HepG2 (cell line): ENCODE results near the gene LRIT1. TPM values are rescaled to one million over a fixed set of nuclear protein-coding genes. Genes with fewer than 3 reads are reported as not detected.

Experiments used
- ATAC-seq: fragments of 200-7000 bp; cut with Tn5 transposase; 3 replicates; pipeline ENCODE4 v1.9.1; 2020; ENCODE audit warnings: mild to moderate bottlenecking, moderate library complexity
- BruUV-seq: library from RNA; stranded (reverse); fragments of 400-500 nt; replicated peaks from 2 replicates; lab custom pipeline; 2021; lab: Mats Ljungman, UMichigan
- CTCF ChIA-PET: fragments of 300-600 bp; formaldehyde crosslinking; extraction: SDS; loops from one replicate; lab custom pipeline; 2021; ENCODE audit warnings: low total read pairs, inconsistent platforms, low intra/inter-chr PET ratio; lab: Yijun Ruan, JAX
- POLR2A ChIA-PET: fragments of 350-600 bp; sonication (Branson Sonifier 250); formaldehyde crosslinking; loops from one replicate; lab custom pipeline; 2020; ENCODE audit warnings: antibody characterized with exemption, inconsistent platforms; lab: Yijun Ruan, JAX
- DNase-seq: peaks from one replicate; pipeline ENCODE4 v3.0.0-alpha.2; 2015; ENCODE audit warnings: low spot score
- FAIRE-seq: peaks from 3 replicates; lab custom pipeline; 2011; peaks lifted over from hg19 to GRCh38; lab: Jason Lieb, UNC
- H2AFZ ChIP-seq: one replicate; pipeline ENCODE4 v1.6.1; 2011; ENCODE audit warnings: low read length, inconsistent platforms
- H3K27ac ChIP-seq: fragments of 300-600 bp; 3 replicates; pipeline ENCODE4 v1.8.0; 2011; ENCODE audit warnings: mixed run types, mild to moderate bottlenecking, mixed read lengths, low read length, inconsistent platforms; ENCODE audit not compliant: insufficient read depth; ENCODE audit errors: extremely low read length
- H3K27me3 ChIP-seq, 2 experiments: fragments of 200-600 bp in 1 of 2; 2 replicates in 1 of 2; 3 replicates in 1 of 2; pipeline versions ENCODE4 v1.6.0 to v1.8.0; 2011; ENCODE audit warnings: low read length in 2 of 2, mild to moderate bottlenecking in 2 of 2, moderate library complexity in 2 of 2, inconsistent platforms in 1 of 2; ENCODE audit not compliant: insufficient read depth in 2 of 2, control insufficient read depth in 1 of 2
- H3K36me3 ChIP-seq, 2 experiments: fragments of 200-600 bp in 1 of 2; replicated peaks in 1 of 2; 2 replicates in 1 of 2; 3 replicates in 1 of 2; pipeline versions ENCODE4 v1.5.1 to v1.8.0; 2011; ENCODE audit warnings: low read length in 2 of 2, inconsistent platforms in 1 of 2; ENCODE audit not compliant: insufficient read depth in 2 of 2, control insufficient read depth in 1 of 2
- H3K4me1 ChIP-seq: 2 replicates; pipeline ENCODE4 v1.5.1; 2012; ENCODE audit warnings: low read length, inconsistent platforms; ENCODE audit not compliant: insufficient read depth
- H3K4me2 ChIP-seq: 2 replicates; pipeline ENCODE4 v1.6.0; 2011; ENCODE audit warnings: low read depth, low read length, inconsistent platforms
- H3K4me3 ChIP-seq, 3 experiments: fragments of 200-600 bp in 1 of 3; sonication (generic), shearing (Covaris generic) in 1 of 3; replicated peaks in 1 of 3; 2 replicates each; pipeline ENCODE4 v1.5.1; 2011 to 2016; ENCODE audit warnings: low read length in 3 of 3, inconsistent platforms in 2 of 3, low read depth in 2 of 3, mild to moderate bottlenecking in 2 of 3, control low read depth in 1 of 3, mixed read lengths in 1 of 3; ENCODE audit not compliant: insufficient read depth in 1 of 3
- H3K79me2 ChIP-seq: one replicate; pipeline ENCODE4 v1.6.1; 2011; ENCODE audit warnings: low read length, inconsistent platforms; ENCODE audit not compliant: insufficient read depth
- H3K9ac ChIP-seq: 2 replicates; pipeline ENCODE4 v1.6.0; 2011; ENCODE audit warnings: mild to moderate bottlenecking, low read depth, low read length, inconsistent platforms; ENCODE audit not compliant: insufficient read depth
- H3K9me3 ChIP-seq: 2 replicates; pipeline ENCODE4 v1.5.1; 2012; ENCODE audit warnings: mild to moderate bottlenecking, low read length
- H4K20me1 ChIP-seq: 2 replicates; pipeline ENCODE4 v1.6.0; 2011; ENCODE audit warnings: inconsistent platforms, mild to moderate bottlenecking, low read length, moderate library complexity; ENCODE audit not compliant: insufficient read depth
- ATAD3A ChIP-seq: sonication (generic); formaldehyde crosslinking; IDR thresholded peaks from 2 replicates; pipeline ENCODE4 v1.4.0; 2020; ENCODE audit warnings: missing genetic modification reagents
- CTCF ChIP-seq: sonication (generic); formaldehyde crosslinking; IDR thresholded peaks from 2 replicates; pipeline ENCODE4 v1.5.0; 2020; ENCODE audit warnings: mild to moderate bottlenecking, missing genetic modification reagents, moderate library complexity
- FIP1L1 ChIP-seq: fragments of 200-400 bp; formaldehyde crosslinking; IDR thresholded peaks from 2 replicates; pipeline ENCODE4 v1.6.1; 2018; ENCODE audit warnings: low read depth, mild to moderate bottlenecking, low read length, moderate library complexity, borderline replicate concordance; ENCODE audit not compliant: insufficient read depth
- MBNL3 ChIP-seq: fragments of 250-450 bp; sonication (Bioruptor Pico); conservative IDR thresholded peaks from 2 replicates; pipeline ENCODE4 v1.8.0; 2022; ENCODE audit warnings: mild to moderate bottlenecking, inconsistent platforms
- POGZ ChIP-seq: sonication (generic); formaldehyde crosslinking; IDR thresholded peaks from 2 replicates; pipeline ENCODE4 v1.4.0; 2020; ENCODE audit warnings: mild to moderate bottlenecking, missing genetic modification reagents
- SCMH1 ChIP-seq: sonication (generic); formaldehyde crosslinking; IDR thresholded peaks from 2 replicates; pipeline ENCODE4 v1.9.0; 2021; ENCODE audit warnings: missing genetic modification reagents, mild to moderate bottlenecking, borderline replicate concordance
- TARDBP ChIP-seq: sonication (generic); formaldehyde crosslinking; IDR thresholded peaks from 2 replicates; pipeline ENCODE4 v1.8.0; 2022; ENCODE audit warnings: mild to moderate bottlenecking, missing genetic modification reagents
- ZBTB46 ChIP-seq: sonication (generic); formaldehyde crosslinking; IDR thresholded peaks from 2 replicates; pipeline ENCODE4 v1.4.0; 2020; ENCODE audit warnings: mild to moderate bottlenecking, missing genetic modification reagents, borderline replicate concordance
- ZNF670 ChIP-seq: sonication (generic); formaldehyde crosslinking; IDR thresholded peaks from 2 replicates; pipeline ENCODE4 v1.8.0; 2022; ENCODE audit warnings: mild to moderate bottlenecking, missing genetic modification reagents, borderline replicate concordance
- WGBS: methylation state at CpG from one replicate; pipeline ENCODE4 v1.1.6; 2017; ENCODE audit warnings: low lambda C conversion rate; 5-methylcytosine and 5-hydroxymethylcytosine counted together
- in situ Hi-C: cut with HindIII; loops from 2 replicates; pipeline ENCODE4 v1.10.0; 2017; ENCODE audit warnings: low pct_unique_long_range_greater_than_20kb; ENCODE audit not compliant: extremely low pct_ligation_motif_present
- intact Hi-C: fragments of 100-400 bp; cut with micrococcal nuclease; formaldehyde crosslinking; loops from one replicate; pipeline ENCODE4 v1.10.0; 2022; ENCODE audit not compliant: unreplicated experiment
- polyA plus RNA-seq, 8 experiments: library from polyadenylated mRNA; depleted of rRNA in 3 of 8; stranded (reverse) in 7 of 8; unstranded in 1 of 8; fragments of >200 nt; fragmentation: Illumina TruSeq in 4 of 8; extraction: Trizol in 4 of 8; gene quantifications; 2 replicates each; pipeline versions ENCODE4 v1.2.1 to v1.2.3, GENCODE V29; 2011 to 2016; ENCODE audit warnings: low read depth in 4 of 8, missing spikeins in 1 of 8, mixed read lengths in 1 of 8; ENCODE audit not compliant: insufficient read depth in 1 of 8
- total RNA-seq, 5 experiments: library from RNA; depleted of rRNA; stranded (reverse); fragments of >200 nt; fragmentation: Illumina TruSeq; extraction: Trizol; gene quantifications; 2 replicates each; pipeline ENCODE4 v1.2.3, GENCODE V29; 2016; ENCODE audit warnings: low read depth in 1 of 5

Gene LRIT1
- total and polyA plus RNA-seq, 2 of the 13 experiments (the other 11 are each of a cell fraction or from before 2014, with no cell fraction given) = not detected

DNA sequence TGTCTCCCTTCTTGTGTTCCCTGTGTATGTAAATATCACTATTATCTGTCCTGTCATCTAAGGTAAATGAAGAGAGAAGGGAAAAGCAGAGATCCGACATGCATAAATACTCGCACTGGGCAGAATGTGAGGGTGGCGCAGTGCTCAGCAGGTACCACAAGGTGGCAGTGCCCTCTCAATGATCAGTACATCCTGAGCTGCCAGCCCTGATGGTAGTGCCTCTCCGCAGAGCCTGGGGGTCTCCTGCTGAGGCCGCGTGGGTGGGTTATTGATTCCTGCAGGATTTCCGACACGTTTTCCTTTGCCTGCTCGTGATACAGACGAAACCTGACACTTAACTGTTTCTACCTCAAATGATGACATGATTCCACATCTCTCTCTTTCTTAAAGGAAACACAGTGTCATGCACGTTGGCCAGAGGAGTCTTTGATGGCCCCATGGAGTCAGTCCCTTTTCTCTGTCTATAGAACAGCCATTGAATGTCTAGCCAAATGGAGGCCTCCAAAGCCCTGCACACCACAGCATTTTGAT lies 23.3 kb upstream of the LRIT1 start (continued):
- TF ChIP-seq CTCF (peak; percentile 97), ZBTB46 (no peak)
- TF ChIP-seq, all 625 proteins: peak for 16

DNA sequence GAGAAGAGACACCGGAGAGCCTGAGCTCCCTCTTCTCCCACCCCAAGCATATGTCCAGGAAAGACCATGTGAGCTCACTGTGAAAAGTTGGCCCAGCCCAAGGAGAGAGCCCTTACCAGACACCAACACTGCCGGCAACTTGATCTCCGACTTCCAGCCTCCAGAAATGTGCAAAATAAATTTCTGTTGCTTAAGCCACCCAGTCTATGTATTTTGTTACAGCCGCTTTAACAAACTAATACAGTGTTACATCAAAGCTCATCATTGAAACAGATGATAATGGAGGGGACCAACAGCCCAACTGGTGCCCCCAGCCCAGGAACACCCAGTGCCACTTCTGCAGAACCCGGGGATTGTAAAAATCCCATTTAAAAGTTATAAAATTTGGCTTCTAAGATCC lies 22.4 kb upstream of the LRIT1 start:
- ChIA-PET CTCF (interaction anchor here (1.5 kb wide), 1 partner anchor 274 kb away, joined by 10 read pairs; no protein-coding TSS in a partner anchor), POLR2A (no interaction called here)
- in situ Hi-C loops = loop anchor here (10.0 kb wide), 1 partner anchor 101 kb away; no protein-coding TSS in a partner anchor
- no peak for ATAC-seq
- no peak overlapping the region for H3K9ac ChIP-seq
- H3K27ac ChIP-seq = no peak overlapping the region
- H3K79me2 ChIP-seq = no peaks in the 10 kb centered on the region
- no peak overlapping the region for H3K4me2 ChIP-seq
- H3K27me3 ChIP-seq = peaks cover 3 to 19% of the 10 kb centered on the region in 2 experiments; a peak in 3 of 5 replicates
- no peak for FAIRE-seq
- no peaks in the 10 kb centered on the region for H4K20me1 ChIP-seq
- no peaks in the 10 kb centered on the region for H3K36me3 ChIP-seq
- peaks cover 5% of the 10 kb centered on the region; the same call in 1 of the 2 replicates for H3K4me1 ChIP-seq
- DNase-seq = no peak
- H3K4me3 ChIP-seq = no peak overlapping the region
- WGBS = 24% methylated on average over 5 of the region's 5 CpGs
- no TSS peak for BruUV-seq
- intact Hi-C loops = loop anchor here (1.0 to 2.0 kb wide), 2 partner anchors 111 to 274 kb away; no protein-coding TSS in a partner anchor
- no peaks in the 10 kb centered on the region for H3K9me3 ChIP-seq
- H2AFZ ChIP-seq = no peak overlapping the region
- TF ChIP-seq FIP1L1 = no peak
- no peak for TF ChIP-seq ATAD3A
- TF ChIP-seq ZNF670 (CRISPR knock-in tag) = no peak
- no peak for TF ChIP-seq MBNL3 (CRISPR knock-in tag)
- TF ChIP-seq TARDBP (CRISPR knock-in tag) = no peak
- no peak for TF ChIP-seq POGZ (CRISPR knock-in tag)
- TF ChIP-seq SCMH1 = no peak
